B cell (primary cell): Measurements from ENCODE around the gene CUL3.

Experiments
- EZH2 ChIP-seq: IDR thresholded peaks from 2 replicates; pipeline ENCODE4 v1.6.1; 2012; ENCODE audit warnings: borderline replicate concordance, low read depth, mild to moderate bottlenecking, moderate library complexity, low read length; ENCODE audit not compliant: insufficient read depth, poor library complexity, severe bottlenecking
- TF ChIP-seq, protein P1 (sequence below): fragments of 200-600 bp; IDR thresholded peaks from one replicate; pipeline ENCODE4 v1.8.0; 2022; ENCODE audit warnings: antibody characterized with exemption, mild to moderate bottlenecking

DNA sequence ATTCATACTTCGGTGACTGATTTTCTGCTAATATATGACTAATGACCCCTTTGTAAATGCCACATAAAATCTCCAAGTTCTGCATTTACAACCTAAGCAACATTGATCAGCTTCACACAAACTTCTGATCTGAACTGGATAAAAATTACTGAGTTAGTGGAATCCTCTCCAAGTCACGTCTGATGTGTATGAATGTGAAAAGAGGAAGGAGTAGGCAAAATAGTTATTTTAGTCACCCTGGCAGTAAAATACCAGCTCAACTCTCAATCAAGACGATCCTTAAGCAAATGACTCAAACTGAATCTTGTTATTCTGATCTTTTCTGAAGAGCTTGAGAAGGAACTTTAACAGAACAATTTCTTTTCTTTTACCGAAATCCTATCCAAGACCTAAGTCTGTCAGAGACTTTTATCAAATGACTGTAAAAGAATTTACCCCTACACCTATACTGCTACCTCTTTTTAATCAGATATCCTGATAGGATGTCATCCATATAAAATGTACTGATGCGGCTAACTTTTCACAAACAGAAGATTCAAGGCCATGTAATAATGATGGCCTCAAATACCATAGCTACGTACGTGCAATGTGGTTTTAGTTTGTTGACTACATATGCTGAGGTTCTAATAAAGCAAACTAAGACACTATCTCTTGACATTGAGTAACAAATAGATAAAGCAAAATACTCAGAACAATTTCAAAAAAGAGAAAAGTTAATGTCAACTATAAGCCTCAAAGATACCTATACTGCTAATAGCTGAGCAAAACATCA, 23.7 kb downstream of the CUL3 start:
- TF ChIP-seq, protein P1, sequence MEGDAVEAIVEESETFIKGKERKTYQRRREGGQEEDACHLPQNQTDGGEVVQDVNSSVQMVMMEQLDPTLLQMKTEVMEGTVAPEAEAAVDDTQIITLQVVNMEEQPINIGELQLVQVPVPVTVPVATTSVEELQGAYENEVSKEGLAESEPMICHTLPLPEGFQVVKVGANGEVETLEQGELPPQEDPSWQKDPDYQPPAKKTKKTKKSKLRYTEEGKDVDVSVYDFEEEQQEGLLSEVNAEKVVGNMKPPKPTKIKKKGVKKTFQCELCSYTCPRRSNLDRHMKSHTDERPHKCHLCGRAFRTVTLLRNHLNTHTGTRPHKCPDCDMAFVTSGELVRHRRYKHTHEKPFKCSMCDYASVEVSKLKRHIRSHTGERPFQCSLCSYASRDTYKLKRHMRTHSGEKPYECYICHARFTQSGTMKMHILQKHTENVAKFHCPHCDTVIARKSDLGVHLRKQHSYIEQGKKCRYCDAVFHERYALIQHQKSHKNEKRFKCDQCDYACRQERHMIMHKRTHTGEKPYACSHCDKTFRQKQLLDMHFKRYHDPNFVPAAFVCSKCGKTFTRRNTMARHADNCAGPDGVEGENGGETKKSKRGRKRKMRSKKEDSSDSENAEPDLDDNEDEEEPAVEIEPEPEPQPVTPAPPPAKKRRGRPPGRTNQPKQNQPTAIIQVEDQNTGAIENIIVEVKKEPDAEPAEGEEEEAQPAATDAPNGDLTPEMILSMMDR = no peak
- TF ChIP-seq EZH2 = no peak
